ENCODE results near the gene KIAA0825. TPM values are rescaled to one million over a fixed set of nuclear protein-coding genes. Genes with fewer than 3 reads are reported as not detected.

Gene KIAA0825
- total and polyA plus RNA-seq, 3 donors from 2014 or later: 4.1 to 11.2 (median 9.3) TPM

DNA sequence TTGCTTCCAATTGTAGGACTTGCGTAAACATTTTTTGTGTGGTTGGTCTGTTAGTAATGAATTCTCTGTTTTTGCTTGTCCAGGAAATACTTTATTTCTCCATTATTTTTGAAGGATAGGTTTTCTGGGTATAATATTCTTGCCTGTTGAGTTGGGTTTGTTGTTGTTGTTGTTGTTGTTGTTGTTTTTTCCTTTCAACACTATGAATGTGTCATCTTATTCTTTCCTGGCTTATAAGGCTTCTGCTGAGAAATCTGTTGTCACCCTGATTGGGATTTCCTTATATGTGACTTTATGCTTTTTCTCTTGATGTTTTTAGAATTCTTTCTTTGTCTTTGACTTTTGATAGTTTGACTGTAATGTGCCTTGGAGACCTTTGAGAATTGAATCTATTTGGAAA is 39.9 kb upstream of the KIAA0825 start:
- H3K36me3 ChIP-seq (ENCODE audit: low read depth, missing control alignments): no peaks in the 10 kb centered on the region
- 100% methylated on average over 1 of the region's 1 CpG for WGBS, 2 donors
- intact Hi-C loops (cut with DNase I; ENCODE audit: low total_unique reads): no loop called here
- no peak for TF ChIP-seq POLR2A (IDR thresholded peaks at IDR 0.05)
- TF ChIP-seq, protein P1, sequence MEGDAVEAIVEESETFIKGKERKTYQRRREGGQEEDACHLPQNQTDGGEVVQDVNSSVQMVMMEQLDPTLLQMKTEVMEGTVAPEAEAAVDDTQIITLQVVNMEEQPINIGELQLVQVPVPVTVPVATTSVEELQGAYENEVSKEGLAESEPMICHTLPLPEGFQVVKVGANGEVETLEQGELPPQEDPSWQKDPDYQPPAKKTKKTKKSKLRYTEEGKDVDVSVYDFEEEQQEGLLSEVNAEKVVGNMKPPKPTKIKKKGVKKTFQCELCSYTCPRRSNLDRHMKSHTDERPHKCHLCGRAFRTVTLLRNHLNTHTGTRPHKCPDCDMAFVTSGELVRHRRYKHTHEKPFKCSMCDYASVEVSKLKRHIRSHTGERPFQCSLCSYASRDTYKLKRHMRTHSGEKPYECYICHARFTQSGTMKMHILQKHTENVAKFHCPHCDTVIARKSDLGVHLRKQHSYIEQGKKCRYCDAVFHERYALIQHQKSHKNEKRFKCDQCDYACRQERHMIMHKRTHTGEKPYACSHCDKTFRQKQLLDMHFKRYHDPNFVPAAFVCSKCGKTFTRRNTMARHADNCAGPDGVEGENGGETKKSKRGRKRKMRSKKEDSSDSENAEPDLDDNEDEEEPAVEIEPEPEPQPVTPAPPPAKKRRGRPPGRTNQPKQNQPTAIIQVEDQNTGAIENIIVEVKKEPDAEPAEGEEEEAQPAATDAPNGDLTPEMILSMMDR (IDR thresholded peaks at IDR 0.05): no peak
- H3K4me3 ChIP-seq: no peak overlapping the region
- no peaks in the 10 kb centered on the region for H3K4me1 ChIP-seq
- H3K9me3 ChIP-seq: no peaks in the 10 kb centered on the region
- H3K27me3 ChIP-seq: no peaks in the 10 kb centered on the region
- DNase-seq: no peak
- H3K27ac ChIP-seq: no peak overlapping the region

DNA sequence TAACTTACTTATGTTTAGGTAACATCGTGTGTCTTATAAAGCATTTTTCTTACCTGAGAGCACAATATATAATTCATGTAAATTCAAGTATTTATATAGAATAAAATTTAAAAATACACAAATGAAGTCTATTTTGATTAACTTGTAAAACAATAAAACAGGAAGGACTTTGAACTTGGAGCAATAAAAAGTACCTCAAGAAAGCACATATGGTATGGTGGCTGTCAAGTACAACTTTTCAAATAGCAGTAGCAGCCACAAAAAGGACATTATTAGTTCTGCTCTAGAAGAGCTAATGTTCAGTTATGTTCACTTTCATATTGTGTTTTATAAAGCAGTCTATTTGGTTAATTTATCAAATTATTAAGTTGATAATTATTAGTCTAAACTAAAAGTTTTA is 31.5 kb upstream of the KIAA0825 start:
- intact Hi-C loops (cut with DNase I; ENCODE audit: low total_unique reads): no loop called here
- WGBS, 2 donors: 91 to 95% methylated on average over 1 of the region's 1 CpG
- no peak for DNase-seq

GRCh38 chr5:94646758-94647157 is 28.4 kb upstream of the KIAA0825 start:
- Histone ChIP-seq H3K4me1 (no peaks in the 10 kb centered on the region), H3K9me3 (no peaks in the 10 kb centered on the region), H3K36me3 (ENCODE audit: low read depth, missing control alignments) (no peaks in the 10 kb centered on the region), H3K27ac (no peak overlapping the region), H3K27me3 (no peaks in the 10 kb centered on the region), H3K4me3 (no peak overlapping the region)
- intact Hi-C loops (cut with DNase I; ENCODE audit: low total_unique reads): no loop called here
- DNase-seq: no peak
- TF ChIP-seq, protein P1 (IDR thresholded peaks at IDR 0.05): no peak
- no peak for TF ChIP-seq POLR2A (IDR thresholded peaks at IDR 0.05)

More for the DNA sequence above, 31.5 kb upstream of the KIAA0825 start:
- no peaks in the 10 kb centered on the region for H3K4me1 ChIP-seq
- H3K4me3 ChIP-seq: no peak overlapping the region
- no peaks in the 10 kb centered on the region for H3K36me3 ChIP-seq (ENCODE audit: low read depth, missing control alignments)
- no peak overlapping the region for H3K27ac ChIP-seq
- no peaks in the 10 kb centered on the region for H3K9me3 ChIP-seq
- H3K27me3 ChIP-seq: no peaks in the 10 kb centered on the region
- TF ChIP-seq, protein P1 (IDR thresholded peaks at IDR 0.05): no peak
- TF ChIP-seq POLR2A (IDR thresholded peaks at IDR 0.05): no peak

- DNase-seq: no peak
- Histone ChIP-seq H3K27ac (no peak overlapping the region), H3K36me3 (ENCODE audit: low read depth, missing control alignments) (no peaks in the 10 kb centered on the region), H3K9me3 (no peaks in the 10 kb centered on the region), H3K27me3 (no peaks in the 10 kb centered on the region), H3K4me3 (no peak overlapping the region), H3K4me1 (no peaks in the 10 kb centered on the region)
- TF ChIP-seq, protein P1 (IDR thresholded peaks at IDR 0.05): no peak
- no peak for TF ChIP-seq POLR2A (IDR thresholded peaks at IDR 0.05)
- WGBS, 2 donors: 91 to 96% methylated on average over 3 of the region's 3 CpGs
- intact Hi-C loops (cut with DNase I; ENCODE audit: low total_unique reads): no loop called here
Measured at GRCh38 chr5:94645053-94645452, 26.6 kb upstream of the KIAA0825 start.

- Histone ChIP-seq H3K4me1 (no peaks in the 10 kb centered on the region), H3K9me3 (no peaks in the 10 kb centered on the region), H3K27ac (no peak overlapping the region), H3K4me3 (no peak overlapping the region), H3K27me3 (no peaks in the 10 kb centered on the region), H3K36me3 (ENCODE audit: low read depth, missing control alignments) (no peaks in the 10 kb centered on the region)
- TF ChIP-seq POLR2A (IDR thresholded peaks at IDR 0.05): no peak
- TF ChIP-seq, protein P1 (IDR thresholded peaks at IDR 0.05): no peak
- intact Hi-C loops (cut with DNase I; ENCODE audit: low total_unique reads): no loop called here
- no peak for DNase-seq
- 87 to 94% methylated on average over 3 of the region's 3 CpGs for WGBS, 2 donors
Measured at GRCh38 chr5:94640176-94640575, 21.8 kb upstream of the KIAA0825 start.

Measured in testis (tissue), 3 donors.